Measurements from ENCODE around the gene SRPX2.
"Not testable (repeated sequence)": the region's sequence is repeated elsewhere in the genome, so short reads cannot be mapped to it uniquely, and the experiment has no call there.

The SRPX2 gene

DNA sequence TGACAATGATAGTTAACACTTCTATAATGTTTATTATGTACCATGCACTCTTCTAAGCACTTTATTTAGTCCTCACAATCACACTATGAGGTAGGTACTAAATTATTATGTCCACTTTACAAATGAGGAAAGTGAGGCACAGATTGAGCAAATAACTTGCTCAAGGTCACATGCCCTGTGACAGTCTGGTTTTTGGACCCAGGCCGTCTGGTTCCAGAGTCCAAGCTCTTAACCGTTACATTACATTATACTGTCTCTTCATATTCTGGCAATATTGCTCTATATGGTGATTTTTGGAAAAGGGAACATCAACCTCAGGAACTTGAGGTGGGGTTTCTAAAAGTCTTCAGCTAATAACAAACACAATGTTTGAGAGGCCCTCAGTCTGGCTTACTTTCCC, 75.1 kb downstream of the SRPX2 start:
- no peak overlapping the region for H3K9ac ChIP-seq (ENCODE audit: low read depth, low read length)
- no peaks in the 10 kb centered on the region for H3K36me3 ChIP-seq (ENCODE audit: insufficient read depth, low read length)
- no peak for DNase-seq
- H2AFZ ChIP-seq (ENCODE audit: low read depth, low read length): no peak overlapping the region
- H3K27me3 ChIP-seq (ENCODE audit: insufficient read depth, low read length, poor library complexity): no peaks in the 10 kb centered on the region
- H3K79me2 ChIP-seq (ENCODE audit: insufficient read depth, low read length): no peaks in the 10 kb centered on the region
- H4K20me1 ChIP-seq (ENCODE audit: insufficient read depth, low read length): no peaks in the 10 kb centered on the region
- H3K4me1 ChIP-seq (ENCODE audit: insufficient read depth, low read length): no peaks in the 10 kb centered on the region
- no peak for ATAC-seq (ENCODE audit: insufficient read depth, low read depth)
- H3K9me3 ChIP-seq (ENCODE audit: insufficient read depth, low read length, severe bottlenecking): no peaks in the 10 kb centered on the region
- no peak overlapping the region for H3K4me2 ChIP-seq (ENCODE audit: insufficient read depth, low read length)
- no peak overlapping the region for H3K4me3 ChIP-seq (ENCODE audit: low read depth in 1 of 2, low read length in 2 of 2)
- no peak for TF ChIP-seq EZH2 (IDR thresholded peaks at IDR 0.05; ENCODE audit: borderline replicate concordance, low read depth, low read length, severe bottlenecking)
- TF ChIP-seq, protein P1, sequence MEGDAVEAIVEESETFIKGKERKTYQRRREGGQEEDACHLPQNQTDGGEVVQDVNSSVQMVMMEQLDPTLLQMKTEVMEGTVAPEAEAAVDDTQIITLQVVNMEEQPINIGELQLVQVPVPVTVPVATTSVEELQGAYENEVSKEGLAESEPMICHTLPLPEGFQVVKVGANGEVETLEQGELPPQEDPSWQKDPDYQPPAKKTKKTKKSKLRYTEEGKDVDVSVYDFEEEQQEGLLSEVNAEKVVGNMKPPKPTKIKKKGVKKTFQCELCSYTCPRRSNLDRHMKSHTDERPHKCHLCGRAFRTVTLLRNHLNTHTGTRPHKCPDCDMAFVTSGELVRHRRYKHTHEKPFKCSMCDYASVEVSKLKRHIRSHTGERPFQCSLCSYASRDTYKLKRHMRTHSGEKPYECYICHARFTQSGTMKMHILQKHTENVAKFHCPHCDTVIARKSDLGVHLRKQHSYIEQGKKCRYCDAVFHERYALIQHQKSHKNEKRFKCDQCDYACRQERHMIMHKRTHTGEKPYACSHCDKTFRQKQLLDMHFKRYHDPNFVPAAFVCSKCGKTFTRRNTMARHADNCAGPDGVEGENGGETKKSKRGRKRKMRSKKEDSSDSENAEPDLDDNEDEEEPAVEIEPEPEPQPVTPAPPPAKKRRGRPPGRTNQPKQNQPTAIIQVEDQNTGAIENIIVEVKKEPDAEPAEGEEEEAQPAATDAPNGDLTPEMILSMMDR (IDR thresholded peaks at IDR 0.05; ENCODE audit: borderline replicate concordance, extremely low read depth, low read length, poor library complexity, severe bottlenecking): no peak
- no peak overlapping the region for H3K27ac ChIP-seq (ENCODE audit: low read length)

DNA sequence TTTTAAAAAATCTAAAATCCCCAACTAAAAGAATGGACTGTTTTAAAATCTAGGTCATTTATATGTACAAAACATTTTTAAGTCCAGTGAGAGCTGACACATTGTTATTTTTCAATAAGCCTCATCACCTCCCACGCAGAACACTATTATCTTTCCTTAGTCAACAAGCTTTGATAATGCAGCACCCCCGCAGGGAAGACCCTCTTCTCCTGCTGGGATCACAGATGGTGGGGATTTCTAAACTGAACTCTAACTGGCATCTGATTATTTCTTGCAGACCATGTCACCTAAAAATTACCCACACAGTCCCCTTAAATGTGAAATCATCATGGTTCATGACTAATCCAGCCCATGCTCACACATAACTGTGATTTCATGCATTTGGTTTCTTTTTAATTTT, 76.3 kb downstream of the SRPX2 start:
- no peak overlapping the region for H3K4me3 ChIP-seq (ENCODE audit: low read depth in 1 of 2, low read length in 2 of 2)
- H3K4me2 ChIP-seq (ENCODE audit: insufficient read depth, low read length): no peak overlapping the region
- no peak overlapping the region for H2AFZ ChIP-seq (ENCODE audit: low read depth, low read length)
- H3K27me3 ChIP-seq (ENCODE audit: insufficient read depth, low read length, poor library complexity): no peaks in the 10 kb centered on the region
- H4K20me1 ChIP-seq (ENCODE audit: insufficient read depth, low read length): no peaks in the 10 kb centered on the region
- no peaks in the 10 kb centered on the region for H3K36me3 ChIP-seq (ENCODE audit: insufficient read depth, low read length)
- DNase-seq (no peak), ATAC-seq (ENCODE audit: insufficient read depth, low read depth) (no peak)
- H3K9ac ChIP-seq (ENCODE audit: low read depth, low read length): no peak overlapping the region
- TF ChIP-seq EZH2 (IDR thresholded peaks at IDR 0.05; ENCODE audit: borderline replicate concordance, low read depth, low read length, severe bottlenecking): no peak
- TF ChIP-seq, protein P1 (IDR thresholded peaks at IDR 0.05; ENCODE audit: borderline replicate concordance, extremely low read depth, low read length, poor library complexity, severe bottlenecking): no peak
- H3K79me2 ChIP-seq (ENCODE audit: insufficient read depth, low read length): no peaks in the 10 kb centered on the region
- H3K4me1 ChIP-seq (ENCODE audit: insufficient read depth, low read length): no peaks in the 10 kb centered on the region
- no peak overlapping the region for H3K27ac ChIP-seq (ENCODE audit: low read length)
- no peaks in the 10 kb centered on the region for H3K9me3 ChIP-seq (ENCODE audit: insufficient read depth, low read length, severe bottlenecking)

DNA sequence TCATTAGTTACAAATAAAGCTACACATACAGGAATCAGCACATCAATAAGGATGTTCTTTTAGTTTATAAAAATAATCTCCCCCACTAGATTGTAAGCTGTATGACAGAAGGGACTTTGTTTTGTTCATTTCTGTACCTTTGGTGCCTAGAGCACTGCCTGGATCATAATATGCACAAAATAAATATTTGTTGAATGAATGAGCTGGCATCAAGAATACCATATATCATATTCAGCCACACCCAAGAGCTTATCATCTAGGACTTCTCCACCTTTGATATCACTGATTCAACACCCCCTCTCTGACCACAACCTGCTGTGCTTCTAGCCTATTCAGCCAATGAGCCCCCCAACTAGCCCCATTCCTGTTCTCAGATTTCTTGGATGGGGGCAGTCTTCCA, 77.3 kb downstream of the SRPX2 start:
- Histone ChIP-seq H3K4me1 (ENCODE audit: insufficient read depth, low read length) (no peaks in the 10 kb centered on the region), H3K79me2 (ENCODE audit: insufficient read depth, low read length) (no peaks in the 10 kb centered on the region), H3K9ac (ENCODE audit: low read depth, low read length) (no peak overlapping the region), H3K36me3 (ENCODE audit: insufficient read depth, low read length) (no peaks in the 10 kb centered on the region), H3K9me3 (ENCODE audit: insufficient read depth, low read length, severe bottlenecking) (no peaks in the 10 kb centered on the region), H2AFZ (ENCODE audit: low read depth, low read length) (no peak overlapping the region), H3K4me2 (ENCODE audit: insufficient read depth, low read length) (no peak overlapping the region), H3K27me3 (ENCODE audit: insufficient read depth, low read length, poor library complexity) (no peaks in the 10 kb centered on the region), H3K27ac (ENCODE audit: low read length) (no peak overlapping the region), H3K4me3 (ENCODE audit: low read depth in 1 of 2, low read length in 2 of 2) (no peak overlapping the region), H4K20me1 (ENCODE audit: insufficient read depth, low read length) (no peaks in the 10 kb centered on the region)
- ATAC-seq (ENCODE audit: insufficient read depth, low read depth) (no peak), DNase-seq (no peak)
- TF ChIP-seq, protein P1 (IDR thresholded peaks at IDR 0.05; ENCODE audit: borderline replicate concordance, extremely low read depth, low read length, poor library complexity, severe bottlenecking): no peak

DNA sequence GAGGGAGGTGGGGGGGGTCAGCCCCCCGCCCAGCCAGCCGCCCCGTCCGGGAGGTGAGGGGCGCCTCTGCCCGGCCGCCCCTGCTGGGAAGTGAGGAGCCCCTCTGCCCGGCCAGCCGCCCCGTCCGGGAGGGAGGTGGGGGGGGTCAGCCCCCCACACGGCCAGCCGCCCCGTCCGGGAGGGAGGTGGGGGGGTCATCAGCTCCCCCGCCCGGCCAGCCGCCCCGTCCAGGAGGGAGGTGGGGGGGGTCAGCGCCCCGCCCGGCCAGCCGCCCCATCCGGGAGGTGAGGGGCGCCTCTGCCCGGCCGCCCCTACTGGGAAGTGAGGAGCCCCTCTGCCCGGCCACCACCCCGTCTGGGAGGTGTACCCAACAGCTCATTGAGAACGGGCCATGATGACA, 80.0 kb downstream of the SRPX2 start:
- H3K9ac ChIP-seq (ENCODE audit: low read depth, low read length); H3K4me1 ChIP-seq (ENCODE audit: insufficient read depth, low read length); H3K9me3 ChIP-seq (ENCODE audit: insufficient read depth, low read length, severe bottlenecking); H3K36me3 ChIP-seq (ENCODE audit: insufficient read depth, low read length); H4K20me1 ChIP-seq (ENCODE audit: insufficient read depth, low read length); DNase-seq; H3K79me2 ChIP-seq (ENCODE audit: insufficient read depth, low read length); H3K4me3 ChIP-seq (ENCODE audit: low read depth in 1 of 2, low read length in 2 of 2); H3K27ac ChIP-seq (ENCODE audit: low read length); ATAC-seq (ENCODE audit: insufficient read depth, low read depth); H2AFZ ChIP-seq (ENCODE audit: low read depth, low read length); H3K4me2 ChIP-seq (ENCODE audit: insufficient read depth, low read length); H3K27me3 ChIP-seq (ENCODE audit: insufficient read depth, low read length, poor library complexity): not testable (repeated sequence)

Data from DND-41 (cell line).